AG04449 (cell line): Measurements from ENCODE around the gene PAX7.

Experiments
- CTCF ChIA-PET: fragments of 350-600 bp; formaldehyde crosslinking; extraction: SDS; loops from one replicate; lab custom pipeline; 2021; ENCODE audit warnings: antibody characterized with exemption; lab: Yijun Ruan, JAX
- POLR2A ChIA-PET: fragments of 400-600, 350-600 bp; formaldehyde crosslinking; extraction: SDS; loops from one replicate; lab custom pipeline; 2020; ENCODE audit warnings: antibody characterized with exemption, inconsistent platforms; lab: Yijun Ruan, JAX
- DNase-seq: peaks from one replicate; pipeline ENCODE4 v3.0.0-alpha.2; 2010; ENCODE audit warnings: low read depth, low spot score
- H3K4me3 ChIP-seq: 2 replicates; pipeline ENCODE4 v1.5.1; 2011; ENCODE audit warnings: low read depth, mild to moderate bottlenecking, control low read depth, low read length
- CTCF ChIP-seq: IDR thresholded peaks from one replicate; pipeline ENCODE4 v1.5.1; 2011; ENCODE audit warnings: mild to moderate bottlenecking, moderate library complexity, low read length, control low read depth, inconsistent platforms; ENCODE audit not compliant: insufficient read depth; ENCODE audit errors: missing control alignments

PAX7 gene

DNA sequence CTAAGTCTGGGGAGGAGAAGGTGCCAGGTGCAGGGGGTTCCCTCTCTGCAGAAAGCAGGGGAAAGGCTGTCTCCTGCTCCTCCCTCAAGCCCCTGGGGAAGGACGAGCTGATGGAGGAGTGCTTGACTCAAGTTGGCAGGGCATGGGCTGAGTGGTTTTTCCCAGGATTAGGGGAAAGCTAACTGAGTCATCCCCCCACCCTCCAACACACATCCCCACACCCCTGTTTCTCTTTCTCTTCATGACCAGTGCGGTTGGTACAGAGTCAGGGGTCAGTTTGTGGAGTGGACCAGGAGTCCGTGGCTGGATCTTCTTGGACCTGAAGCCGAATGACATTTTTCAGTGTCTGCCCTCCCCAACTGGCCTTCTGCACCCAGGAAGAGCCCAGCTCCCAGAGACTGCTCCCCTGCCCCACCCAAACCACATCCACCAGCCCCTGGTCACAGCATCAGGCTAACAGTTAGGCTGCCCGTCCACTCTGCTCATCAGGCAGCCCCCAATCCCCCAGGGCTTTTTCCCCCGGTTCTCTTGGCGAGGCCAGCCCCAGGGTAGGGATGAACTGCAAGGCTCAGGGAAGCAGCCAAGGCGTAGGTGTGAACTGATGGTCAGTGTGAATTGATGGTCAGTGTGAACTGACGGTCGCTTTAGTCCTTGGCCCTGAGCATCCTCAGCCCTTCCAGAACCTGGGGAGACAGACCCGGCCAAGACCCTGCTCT lies 81.0 kb downstream of the PAX7 start:
- H3K4me3 ChIP-seq = no peak overlapping the region
- ChIA-PET CTCF (no interaction called here), POLR2A (no interaction called here)
- DNase-seq = no peak
- no peak for TF ChIP-seq CTCF

GRCh38 chr1:18712252-18712600 lies 81.6 kb downstream of the PAX7 start:
- no peak for DNase-seq
- no peak for TF ChIP-seq CTCF
- CTCF ChIA-PET = no interaction called here
- POLR2A ChIA-PET = no interaction called here
- no peak overlapping the region for H3K4me3 ChIP-seq

GRCh38 chr1:18714404-18715175 lies 83.9 kb downstream of the PAX7 start:
- CTCF ChIA-PET = no interaction called here
- no peak for DNase-seq
- TF ChIP-seq CTCF = no peak
- POLR2A ChIA-PET = no interaction called here
- H3K4me3 ChIP-seq = no peak overlapping the region

DNA sequence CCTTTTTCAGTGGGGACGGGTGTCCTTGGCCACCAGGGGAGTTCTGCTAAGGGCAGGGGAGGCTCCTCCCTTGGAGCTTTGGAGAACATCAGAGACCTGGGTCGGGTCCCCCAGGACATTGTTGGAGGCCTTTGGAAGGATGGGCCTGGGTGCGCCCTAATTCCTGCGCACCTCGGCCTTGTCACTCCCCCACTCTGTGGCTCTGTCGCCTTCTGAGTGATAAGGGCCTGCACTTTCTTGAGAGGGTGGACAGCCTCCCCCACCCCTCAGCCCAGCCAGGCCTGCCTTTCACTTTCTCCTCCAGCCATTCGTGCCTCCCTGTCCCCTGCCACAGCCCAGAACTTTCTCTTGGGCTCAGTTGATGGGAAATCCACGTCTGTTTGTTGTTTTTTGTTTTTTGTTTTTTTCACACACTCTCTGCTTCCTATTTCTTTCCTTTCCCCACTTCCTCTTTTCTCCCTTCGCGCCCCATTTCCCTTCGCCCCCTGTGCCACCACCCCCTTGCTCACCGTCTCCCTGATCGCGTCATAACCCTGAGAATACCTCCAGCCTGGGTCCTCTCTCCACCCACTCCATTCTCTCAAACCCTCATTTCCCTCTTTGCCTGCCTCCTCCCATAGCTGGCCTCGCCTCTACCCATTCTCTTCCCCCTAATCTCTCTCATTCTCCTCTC lies 85.6 kb downstream of the PAX7 start:
- POLR2A ChIA-PET = no interaction called here
- H3K4me3 ChIP-seq = no peak overlapping the region
- TF ChIP-seq CTCF = no peak
- no peak for DNase-seq
- CTCF ChIA-PET = no interaction called here

DNA sequence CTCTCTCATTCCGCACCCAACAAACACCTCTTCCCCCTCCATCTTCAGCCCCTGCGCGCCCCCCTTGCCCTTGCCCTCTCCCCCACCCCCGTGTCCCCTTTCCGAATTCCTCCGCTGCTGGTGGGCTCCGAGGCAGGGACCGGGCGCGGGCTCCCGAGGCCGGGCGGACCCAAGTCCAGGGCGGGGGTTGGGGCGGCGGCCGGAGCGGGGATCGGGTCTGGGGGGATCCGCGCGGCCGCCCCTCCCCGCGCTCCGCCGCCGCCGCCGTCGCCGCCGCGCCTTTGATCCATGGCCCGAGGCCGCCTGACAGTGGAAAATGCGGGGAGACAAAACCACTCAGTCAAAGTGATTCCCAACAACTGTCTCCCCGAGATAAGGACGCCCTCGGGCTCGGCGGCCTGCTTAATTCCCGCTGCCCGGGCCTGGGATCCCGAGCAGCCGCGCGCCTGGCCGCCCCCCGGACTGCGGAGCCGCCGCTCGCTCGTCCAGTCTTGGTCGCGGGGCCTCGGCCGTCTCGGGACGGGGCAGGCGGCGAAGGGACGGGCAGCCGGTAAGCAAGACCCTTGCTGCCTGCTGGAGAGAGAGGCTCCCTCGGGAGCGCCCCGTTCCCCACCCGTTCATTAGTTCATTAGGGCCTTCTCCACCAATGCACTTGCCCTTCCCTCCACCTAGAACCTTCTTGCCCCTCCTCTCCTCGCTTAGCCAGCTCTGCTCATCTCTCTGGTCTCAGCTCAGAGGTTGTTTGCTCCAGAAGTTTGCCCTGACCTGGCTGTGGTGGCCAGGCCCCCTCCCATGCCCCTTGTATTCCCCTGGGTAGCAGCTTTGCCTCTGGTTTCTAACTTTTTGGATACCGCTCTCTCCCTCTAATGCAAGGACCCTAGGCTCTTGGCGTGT lies 86.4 kb downstream of the PAX7 start:
- no peak for TF ChIP-seq CTCF
- POLR2A ChIA-PET = no interaction called here
- CTCF ChIA-PET = no interaction called here
- DNase-seq = no peak
- H3K4me3 ChIP-seq = no peak overlapping the region
